ENCODE measurements around the gene MYO7B.

MYO7B gene

GRCh38 chr2:127641846-127642507 is 106.5 kb downstream of the MYO7B start:
- intact Hi-C loops (cut with micrococcal nuclease), result no loop called here
- H3K4me1 Mint-ChIP-seq (ENCODE audit: low read depth), result peaks cover 52% of the 10 kb centered on the region
- H3K4me3 Mint-ChIP-seq, result no peak overlapping the region
- no peaks in the 10 kb centered on the region for H3K27me3 Mint-ChIP-seq
- H3K36me3 Mint-ChIP-seq (ENCODE audit: low read depth), result no peaks in the 10 kb centered on the region
- H3K9me3 Mint-ChIP-seq, result no peaks in the 10 kb centered on the region
- H3K27ac Mint-ChIP-seq, result peak overlapping the region; percentile 48

DNA sequence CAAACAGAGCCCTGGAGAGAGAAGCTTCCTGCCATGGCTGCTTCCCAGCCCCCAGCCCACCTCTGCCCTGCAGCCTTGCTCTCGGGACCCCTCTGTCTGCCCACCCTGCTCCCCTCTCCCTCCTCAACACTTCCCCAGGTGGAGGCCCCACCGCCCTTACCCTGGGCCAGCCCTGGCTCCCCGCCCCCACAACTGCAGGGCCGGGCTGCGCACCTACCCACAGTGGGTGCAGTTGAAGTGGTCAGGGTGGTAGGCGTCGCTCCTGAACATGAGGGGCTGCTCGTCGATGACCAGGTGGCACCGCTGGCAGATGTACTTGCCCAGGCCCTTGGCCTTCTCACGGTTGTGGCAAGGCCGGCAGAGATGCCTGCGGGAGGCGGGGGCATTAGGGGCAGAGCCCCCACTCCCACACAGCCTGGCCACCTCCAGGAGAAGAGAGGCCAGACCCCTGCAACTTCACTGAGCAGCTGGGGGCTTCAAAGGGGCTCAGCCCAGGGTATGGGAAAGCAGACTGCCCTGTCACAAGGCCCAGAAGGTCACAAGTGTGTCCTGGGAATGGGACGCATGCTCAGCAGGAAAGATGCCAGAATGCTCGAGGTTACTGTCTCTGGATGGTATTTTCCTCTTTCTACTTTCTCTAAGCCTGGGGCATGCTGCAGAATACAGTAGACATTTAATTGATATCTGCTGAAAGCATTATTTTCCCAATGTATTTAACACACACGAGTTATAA is 107.4 kb downstream of the MYO7B start:
- no peak overlapping the region for H3K4me3 Mint-ChIP-seq
- H3K36me3 Mint-ChIP-seq (ENCODE audit: low read depth), result no peaks in the 10 kb centered on the region
- H3K27ac Mint-ChIP-seq, result no peak overlapping the region
- H3K4me1 Mint-ChIP-seq (ENCODE audit: low read depth), result peaks cover 53% of the 10 kb centered on the region
- H3K9me3 Mint-ChIP-seq, result no peaks in the 10 kb centered on the region
- intact Hi-C loops (cut with micrococcal nuclease), result no loop called here
- peaks cover 1% of the 10 kb centered on the region for H3K27me3 Mint-ChIP-seq

GRCh38 chr2:127643439-127644065 is 108.1 kb downstream of the MYO7B start:
- H3K4me3 Mint-ChIP-seq, result no peak overlapping the region
- no peaks in the 10 kb centered on the region for H3K9me3 Mint-ChIP-seq
- no peaks in the 10 kb centered on the region for H3K36me3 Mint-ChIP-seq (ENCODE audit: low read depth)
- intact Hi-C loops (cut with micrococcal nuclease), result no loop called here
- H3K27me3 Mint-ChIP-seq, result peaks cover 1% of the 10 kb centered on the region
- H3K27ac Mint-ChIP-seq, result no peak overlapping the region
- H3K4me1 Mint-ChIP-seq (ENCODE audit: low read depth), result peaks cover 51% of the 10 kb centered on the region

DNA sequence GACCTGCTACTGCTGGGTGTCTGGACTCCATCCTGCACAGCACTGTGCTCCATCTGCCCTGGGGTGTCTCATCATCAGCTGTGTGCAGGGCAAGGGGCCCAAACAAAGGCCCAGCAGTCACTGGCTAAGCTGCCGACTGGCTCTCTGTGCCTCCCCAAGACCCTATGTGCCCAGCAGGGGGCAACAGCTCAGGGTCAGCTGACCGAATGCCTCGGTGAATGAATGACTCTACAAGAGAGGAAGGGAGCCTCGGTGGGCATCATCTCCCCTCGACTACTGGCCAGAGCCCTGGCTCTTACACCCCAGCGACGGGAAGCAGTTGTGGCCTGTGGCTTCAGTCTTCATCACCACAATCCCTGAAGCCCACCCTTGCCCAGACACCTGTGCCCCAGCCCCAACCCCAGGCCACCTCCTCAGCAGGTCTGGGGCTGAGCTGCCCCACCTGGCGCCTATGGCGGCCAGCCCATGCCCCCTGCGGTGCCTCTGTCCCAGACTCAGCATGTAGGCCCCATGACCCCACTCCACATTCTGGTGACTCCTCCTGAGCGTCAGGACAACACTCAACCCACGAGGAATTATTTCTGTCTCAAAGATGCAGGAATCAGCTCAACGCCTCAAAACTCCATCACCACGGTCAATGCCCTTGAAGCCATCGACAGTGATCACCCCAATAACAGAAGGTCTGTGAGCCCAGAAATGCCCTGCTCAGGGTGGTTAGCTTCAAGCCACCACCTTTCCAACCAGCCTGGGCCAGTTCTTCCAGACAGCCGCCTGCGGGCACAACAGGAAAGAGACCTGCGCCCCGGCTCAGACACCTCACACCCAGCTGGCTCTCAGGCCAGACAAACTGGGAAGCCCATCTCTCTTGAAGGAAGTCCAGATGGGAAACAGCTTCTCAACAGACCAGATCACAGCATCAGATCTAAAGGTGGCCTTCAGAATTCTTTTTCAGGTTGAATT is 108.9 kb downstream of the MYO7B start:
- intact Hi-C loops (cut with micrococcal nuclease), result no loop called here
- peaks cover 1% of the 10 kb centered on the region for H3K27me3 Mint-ChIP-seq
- H3K4me3 Mint-ChIP-seq, result no peak overlapping the region
- no peak overlapping the region for H3K27ac Mint-ChIP-seq
- no peaks in the 10 kb centered on the region for H3K36me3 Mint-ChIP-seq (ENCODE audit: low read depth)
- H3K4me1 Mint-ChIP-seq (ENCODE audit: low read depth), result peaks cover 47% of the 10 kb centered on the region
- no peaks in the 10 kb centered on the region for H3K9me3 Mint-ChIP-seq

GRCh38 chr2:127645026-127645394 is 109.5 kb downstream of the MYO7B start:
- Mint-ChIP-seq H3K36me3 (ENCODE audit: low read depth) (no peaks in the 10 kb centered on the region), H3K9me3 (no peaks in the 10 kb centered on the region), H3K4me3 (no peak overlapping the region), H3K4me1 (ENCODE audit: low read depth) (peaks cover 45% of the 10 kb centered on the region), H3K27me3 (peaks cover 1% of the 10 kb centered on the region), H3K27ac (no peak overlapping the region)
- intact Hi-C loops (cut with micrococcal nuclease), result no loop called here

- Mint-ChIP-seq H3K9me3 (no peaks in the 10 kb centered on the region), H3K4me3 (no peak within 1 kb of the TSS), H3K27me3 (peaks cover 1% of the 10 kb centered on the region), H3K36me3 (ENCODE audit: low read depth) (no peaks in the 10 kb centered on the region), H3K27ac (peak within 1 kb of the TSS; percentile 54), H3K4me1 (ENCODE audit: low read depth) (peaks cover 45% of the 10 kb centered on the region)
- intact Hi-C loops (cut with micrococcal nuclease), result no loop called here
Observed at GRCh38 chr2:127645395-127646291, 110.2 kb downstream of the MYO7B start, which contains the start of gene GPR17. TSS of gene GPR17 (plus strand) at chr2:127646153. CDS start at chr2:127650736, 4,583 bp downstream.

DNA sequence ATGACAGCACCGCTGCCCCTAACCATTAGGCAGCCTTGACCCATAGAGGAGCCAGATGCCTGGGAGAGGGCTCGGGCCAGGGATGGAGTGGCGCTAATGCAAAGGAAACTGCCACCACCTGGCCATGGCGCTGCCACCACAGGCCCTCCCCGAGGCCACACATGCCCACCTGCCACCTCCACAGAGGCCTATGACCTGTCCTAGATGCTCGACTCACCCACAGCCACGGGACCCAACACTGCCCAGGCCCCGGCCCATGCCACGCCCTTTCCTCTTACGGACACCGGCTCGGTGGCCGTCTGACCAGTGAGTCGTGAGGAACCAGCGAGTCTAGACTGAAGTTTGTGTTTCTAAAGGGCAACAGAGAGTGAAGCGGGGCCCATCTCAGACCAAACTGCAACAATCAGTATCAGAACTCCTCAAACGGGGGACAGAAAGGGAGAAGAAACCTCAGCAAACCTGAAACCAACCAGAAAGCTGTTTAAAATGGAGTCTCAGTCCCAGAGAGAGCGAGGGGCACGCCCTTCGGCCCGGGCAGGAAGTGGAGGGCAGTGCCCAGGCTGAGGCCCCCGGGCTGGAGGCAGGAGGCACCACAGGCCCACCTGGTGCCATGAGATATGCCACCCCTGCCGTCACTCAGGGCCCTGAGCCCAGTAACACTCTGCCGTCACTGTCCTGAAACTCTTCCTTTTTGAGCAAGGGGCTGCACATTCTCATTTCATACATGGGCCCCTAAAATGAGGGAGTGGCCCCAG is 111.2 kb downstream of the MYO7B start:
- H3K27ac Mint-ChIP-seq, result peak overlapping the region; percentile 54
- intact Hi-C loops (cut with micrococcal nuclease), result no loop called here
- no peak overlapping the region for H3K4me3 Mint-ChIP-seq
- peaks cover 43% of the 10 kb centered on the region for H3K4me1 Mint-ChIP-seq (ENCODE audit: low read depth)
- H3K27me3 Mint-ChIP-seq, result peaks cover 8% of the 10 kb centered on the region
- no peaks in the 10 kb centered on the region for H3K36me3 Mint-ChIP-seq (ENCODE audit: low read depth)
- H3K9me3 Mint-ChIP-seq, result no peaks in the 10 kb centered on the region

DNA sequence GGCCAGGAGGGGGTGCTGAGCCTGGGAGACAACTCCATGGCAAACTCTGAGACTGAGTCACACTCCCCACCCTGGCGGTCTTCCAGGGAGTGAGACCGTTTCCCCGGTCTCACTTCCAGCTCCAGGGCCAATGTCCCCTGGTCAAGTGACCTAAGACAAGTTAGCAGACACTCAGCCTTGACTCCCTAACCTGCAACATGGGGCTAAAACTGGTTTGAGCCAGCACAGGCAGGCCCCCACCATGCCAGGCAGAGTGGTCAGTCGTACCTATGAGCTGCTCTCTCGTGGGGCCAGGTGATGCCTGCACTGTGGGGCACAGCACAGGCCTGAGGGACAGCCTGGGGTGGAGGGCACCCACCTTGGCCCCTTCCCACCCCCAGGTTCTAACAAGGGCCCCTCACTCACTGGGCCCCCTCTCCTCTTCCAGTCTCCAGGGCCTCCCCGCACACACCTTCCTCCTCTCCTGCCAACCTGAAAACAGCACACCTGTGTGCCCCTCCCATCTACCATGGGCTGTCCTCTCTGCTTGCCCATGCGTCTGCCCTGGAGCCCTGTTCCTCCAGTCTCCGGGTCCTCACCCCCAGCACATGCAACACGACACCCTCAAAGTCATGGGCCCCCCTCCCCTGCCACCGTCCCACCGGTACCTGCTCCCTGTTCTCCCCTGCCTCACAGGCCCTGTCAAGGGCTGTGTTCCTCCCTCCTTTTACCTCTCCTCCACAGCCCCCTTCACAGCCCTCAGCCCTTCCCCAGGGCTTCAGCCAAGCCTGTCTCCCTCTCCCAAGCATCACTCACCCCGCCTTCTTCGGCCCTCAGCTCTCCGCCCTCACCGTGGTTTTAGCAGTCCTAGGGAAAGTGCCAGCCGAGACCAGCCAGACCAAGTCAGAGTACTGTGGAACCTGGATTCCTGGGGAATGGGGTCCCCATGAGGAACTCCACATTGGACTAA is 112.0 kb downstream of the MYO7B start:
- no peaks in the 10 kb centered on the region for H3K36me3 Mint-ChIP-seq (ENCODE audit: low read depth)
- no peak overlapping the region for H3K4me3 Mint-ChIP-seq

GRCh38 chr2:127648321-127648720 is 112.8 kb downstream of the MYO7B start:
- Mint-ChIP-seq H3K4me1 (ENCODE audit: low read depth) (peaks cover 40% of the 10 kb centered on the region), H3K9me3 (no peaks in the 10 kb centered on the region), H3K27ac (peak overlapping the region; percentile 61), H3K27me3 (peaks cover 8% of the 10 kb centered on the region), H3K4me3 (no peak overlapping the region), H3K36me3 (ENCODE audit: low read depth) (peaks cover 3% of the 10 kb centered on the region)
- intact Hi-C loops (cut with micrococcal nuclease), result no loop called here

More for the DNA sequence above, 112.0 kb downstream of the MYO7B start:
- H3K27ac Mint-ChIP-seq, result peak overlapping the region; percentile 54
- peaks cover 40% of the 10 kb centered on the region for H3K4me1 Mint-ChIP-seq (ENCODE audit: low read depth)
- H3K9me3 Mint-ChIP-seq, result no peaks in the 10 kb centered on the region
- peaks cover 8% of the 10 kb centered on the region for H3K27me3 Mint-ChIP-seq
- intact Hi-C loops (cut with micrococcal nuclease), result no loop called here

DNA sequence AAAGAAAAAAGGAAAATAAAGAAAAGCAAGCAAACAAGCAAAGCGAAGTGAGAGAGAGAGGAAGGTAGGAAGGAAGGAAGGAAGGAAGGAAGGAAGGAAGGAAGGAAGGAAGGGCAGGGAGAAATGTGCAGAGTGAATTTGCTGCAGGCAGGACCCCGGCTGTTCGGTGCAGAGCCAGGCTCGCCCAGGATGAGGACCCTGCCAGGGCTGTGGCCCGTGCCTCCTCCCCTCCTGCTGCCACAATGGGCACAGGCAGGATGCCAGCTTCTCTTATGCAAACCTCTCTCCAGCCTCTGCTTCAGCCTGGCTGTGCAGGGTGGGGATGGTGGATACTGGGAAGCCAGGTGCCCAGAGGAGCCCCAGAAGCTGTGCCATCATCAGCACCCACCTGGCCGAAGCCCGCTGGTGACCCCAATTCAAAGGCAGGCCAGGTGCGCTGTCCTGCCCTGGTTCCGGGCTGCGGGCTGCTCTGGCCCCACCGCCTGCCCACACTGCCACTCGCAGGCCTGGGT is 113.7 kb downstream of the MYO7B start:
- peaks cover 40% of the 10 kb centered on the region for H3K4me1 Mint-ChIP-seq (ENCODE audit: low read depth)
- H3K27ac Mint-ChIP-seq, result peak overlapping the region; percentile 61
- H3K4me3 Mint-ChIP-seq, result no peak overlapping the region
- intact Hi-C loops (cut with micrococcal nuclease), result loop anchor here (1.0 kb wide), 1 partner anchor 58 kb away; no protein-coding TSS in a partner anchor
- H3K9me3 Mint-ChIP-seq, result no peaks in the 10 kb centered on the region
- peaks cover 8% of the 10 kb centered on the region for H3K27me3 Mint-ChIP-seq
- H3K36me3 Mint-ChIP-seq (ENCODE audit: low read depth), result peaks cover 7% of the 10 kb centered on the region

GRCh38 chr2:127649684-127650040 is 114.2 kb downstream of the MYO7B start:
- H3K27me3 Mint-ChIP-seq, result peaks cover 8% of the 10 kb centered on the region
- no peak overlapping the region for H3K4me3 Mint-ChIP-seq
- no peaks in the 10 kb centered on the region for H3K9me3 Mint-ChIP-seq
- H3K27ac Mint-ChIP-seq, result peak overlapping the region; percentile 21
- H3K4me1 Mint-ChIP-seq (ENCODE audit: low read depth), result peaks cover 40% of the 10 kb centered on the region
- peaks cover 7% of the 10 kb centered on the region for H3K36me3 Mint-ChIP-seq (ENCODE audit: low read depth)
- intact Hi-C loops (cut with micrococcal nuclease), result loop anchor here (1.0 kb wide), 1 partner anchor 58 kb away; no protein-coding TSS in a partner anchor
